ENCODE measurements around the gene ARMH2. TPM values are rescaled to one million over a fixed set of nuclear protein-coding genes. Genes with fewer than 3 reads are reported as not detected.

The ARMH2 gene
- total and polyA plus RNA-seq, 12 donors = 0.39 TPM; not detected in 11

- Histone ChIP-seq H3K9me3 (replicated peaks in 1 of 3) (no peaks in the 10 kb centered on the region), H3K27me3 (no peaks in the 10 kb centered on the region), H3K27ac (no peak overlapping the region), H3K4me1 (replicated peaks in 1 of 2) (no peaks in the 10 kb centered on the region), H3K36me3 (replicated peaks in 1 of 2) (no peaks in the 10 kb centered on the region), H3K4me3 (no peak overlapping the region)
- intact Hi-C loops (cut with DNase I) = no loop called here
- no peak for DNase-seq
- 93 to 98% (median 94%) methylated on average over 6 of the region's 6 CpGs for WGBS, 4 donors
- no peak for TF ChIP-seq POLR2A (IDR thresholded peaks at IDR 0.05)
- no peak for TF ChIP-seq CTCF (IDR thresholded peaks at IDR 0.05)
Observed at GRCh38 chr6:24796616-24797290, 2.0 kb downstream of the ARMH2 start.

GRCh38 chr6:24795106-24795505 lies 3.6 kb downstream of the ARMH2 start:
- Histone ChIP-seq H3K4me1 (replicated peaks in 1 of 2) (no peaks in the 10 kb centered on the region), H3K27ac (no peak overlapping the region), H3K4me3 (no peak overlapping the region), H3K27me3 (no peaks in the 10 kb centered on the region), H3K36me3 (replicated peaks in 1 of 2) (no peaks in the 10 kb centered on the region), H3K9me3 (replicated peaks in 1 of 3) (no peaks in the 10 kb centered on the region)
- DNase-seq = no peak
- TF ChIP-seq POLR2A (IDR thresholded peaks at IDR 0.05) (no peak), CTCF (IDR thresholded peaks at IDR 0.05) (no peak)
- WGBS, 4 donors = 88 to 92% (median 89%) methylated on average over 2 of the region's 2 CpGs
- intact Hi-C loops (cut with DNase I) = no loop called here

- 92 to 98% (median 96%) methylated on average over 4 of the region's 4 CpGs for WGBS, 4 donors
- Histone ChIP-seq H3K4me3 (no peak overlapping the region), H3K9me3 (replicated peaks in 1 of 3) (no peaks in the 10 kb centered on the region), H3K27me3 (no peaks in the 10 kb centered on the region), H3K27ac (no peak overlapping the region), H3K4me1 (replicated peaks in 1 of 2) (no peaks in the 10 kb centered on the region), H3K36me3 (replicated peaks in 1 of 2) (peaks cover 0 to 5% of the 10 kb centered on the region in 2 donors)
- intact Hi-C loops (cut with DNase I) = no loop called here
- no peak for TF ChIP-seq POLR2A (IDR thresholded peaks at IDR 0.05)
- TF ChIP-seq CTCF (IDR thresholded peaks at IDR 0.05) = no peak
- no peak for DNase-seq
Observed at GRCh38 chr6:24788031-24788665, 10.6 kb downstream of the ARMH2 start.

- Histone ChIP-seq H3K9me3 (replicated peaks in 1 of 3) (no peaks in the 10 kb centered on the region), H3K27me3 (no peaks in the 10 kb centered on the region), H3K4me1 (replicated peaks in 1 of 2) (peaks cover 14 to 18% of the 10 kb centered on the region in 2 donors), H3K36me3 (replicated peaks in 1 of 2) (peaks cover 0 to 4% of the 10 kb centered on the region in 2 donors), H3K4me3 (no peak overlapping the region), H3K27ac (no peak overlapping the region)
- WGBS, 4 donors = 92 to 98% (median 95%) methylated on average over 4 of the region's 4 CpGs
- no peak for DNase-seq
- no peak for TF ChIP-seq POLR2A (IDR thresholded peaks at IDR 0.05)
- no peak for TF ChIP-seq CTCF (IDR thresholded peaks at IDR 0.05)
- intact Hi-C loops (cut with DNase I) = no loop called here
Observed at GRCh38 chr6:24780206-24780605, 18.5 kb downstream of the ARMH2 start.
